ENCODE results near the gene CADPS2.

GRCh38 chr7:122309421-122309820 is 576.8 kb downstream of the CADPS2 start:
- TF ChIP-seq CTCF (IDR thresholded peaks at IDR 0.05; ENCODE audit: insufficient read depth, low read length, poor library complexity, severe bottlenecking) (no peak), EZH2phosphoT487 (conservative IDR thresholded peaks at IDR 0.05; ENCODE audit: low read length) (no peak)
